EL (cell line): ENCODE measurements around the gene DHODH.
A peak's percentile ranks its signal among the peaks of the same experiment; 100 is the strongest.
"Not testable (repeated sequence)": the region's sequence is repeated elsewhere in the genome, so short reads cannot be mapped to it uniquely, and the experiment has no call there.

Source experiments
- DNase-seq: peaks from one replicate; pipeline ENCODE4 v3.0.0-alpha.2; 2016

The DHODH gene

DNA sequence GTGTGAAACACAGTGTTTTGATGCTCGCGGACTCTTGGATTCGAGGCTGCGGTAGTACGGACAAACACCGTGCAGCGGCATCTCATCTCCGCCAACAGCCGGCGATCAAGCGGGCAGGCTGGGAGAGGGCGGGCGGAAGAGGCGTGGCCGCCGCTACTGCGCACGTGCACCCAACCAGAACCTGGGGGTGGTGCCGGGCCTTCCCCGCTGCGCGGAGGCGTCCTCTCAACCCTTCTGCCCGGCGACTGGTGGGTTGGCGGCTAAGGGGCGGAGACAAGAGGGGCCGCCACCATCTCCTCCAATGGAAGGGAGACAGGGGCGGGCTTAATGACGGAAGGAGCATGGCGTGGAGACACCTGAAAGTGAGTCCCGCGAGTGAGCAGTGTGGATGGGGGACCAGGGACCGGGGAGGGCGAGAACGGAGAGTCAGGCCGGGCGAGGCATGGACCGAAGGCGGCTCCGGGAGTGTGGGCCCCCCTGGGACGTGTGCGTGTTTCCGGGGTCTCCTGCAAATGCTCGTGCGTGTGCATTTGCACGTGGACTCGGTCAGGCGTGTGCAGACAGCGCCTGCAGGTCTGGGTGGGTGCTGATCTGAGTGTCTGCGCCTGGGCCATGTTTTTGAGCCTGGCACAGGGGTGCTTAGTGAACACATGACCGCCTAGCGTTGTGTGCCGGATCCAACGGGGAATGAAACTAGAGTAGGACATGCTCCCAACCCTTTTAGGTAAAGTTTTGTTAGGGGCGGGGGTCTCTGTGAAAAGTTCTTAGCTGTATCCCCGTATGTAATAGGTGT, at the start of gene DHODH:
Gene DHODH, plus strand, starts transcription at position 321 of the 793 bp plus-strand sequence. Its CDS starts 21 bp downstream, at position 342.
- peak; percentile 98 for DNase-seq

DNA sequence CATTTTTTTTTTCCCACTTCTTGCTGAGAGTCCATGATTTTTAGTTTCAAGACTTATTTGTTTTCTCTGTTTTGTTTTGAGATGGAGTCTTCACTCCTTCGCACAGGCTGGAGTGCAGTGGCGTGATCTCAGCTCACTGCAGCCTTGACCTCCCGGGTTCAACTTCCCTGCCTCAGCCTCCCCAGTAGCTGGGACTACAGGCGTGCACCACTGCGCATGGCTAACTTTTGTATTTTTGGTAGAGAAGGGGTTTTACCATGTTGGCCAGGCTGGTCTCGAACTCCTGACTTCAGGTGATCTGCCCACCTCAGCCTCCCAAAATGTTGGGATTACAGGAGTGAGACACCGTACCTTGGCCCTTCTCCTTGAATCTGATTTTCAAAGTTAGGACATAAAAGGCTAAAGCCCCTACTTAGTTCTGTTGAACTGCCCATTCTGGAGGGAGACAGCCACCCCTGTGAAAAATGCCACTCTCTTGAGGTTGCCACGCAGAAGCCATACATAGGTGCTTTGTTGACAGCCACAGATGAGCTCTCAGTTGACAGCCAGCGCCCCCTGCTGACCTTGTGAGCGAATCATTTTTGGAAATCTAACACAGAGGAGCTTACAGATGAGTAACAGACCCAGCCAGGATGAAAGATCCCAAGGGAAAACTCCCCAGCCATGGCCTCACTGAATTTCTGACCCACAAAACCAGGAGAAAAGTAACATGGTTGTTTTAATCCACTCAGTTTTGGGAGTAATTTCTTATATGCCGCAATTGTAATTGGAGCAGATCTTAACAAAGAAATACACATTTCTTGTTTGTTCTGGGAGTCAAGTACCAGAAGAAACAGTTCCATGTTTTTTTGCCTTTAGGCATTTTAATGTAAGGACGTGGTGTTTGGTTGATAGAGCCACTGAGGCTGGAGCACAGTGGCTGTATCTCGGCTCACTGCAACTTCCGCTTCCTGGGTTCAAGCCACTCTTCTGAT, 47.2 kb upstream of the DHODH start:
- peak; percentile 84 for DNase-seq

DNA sequence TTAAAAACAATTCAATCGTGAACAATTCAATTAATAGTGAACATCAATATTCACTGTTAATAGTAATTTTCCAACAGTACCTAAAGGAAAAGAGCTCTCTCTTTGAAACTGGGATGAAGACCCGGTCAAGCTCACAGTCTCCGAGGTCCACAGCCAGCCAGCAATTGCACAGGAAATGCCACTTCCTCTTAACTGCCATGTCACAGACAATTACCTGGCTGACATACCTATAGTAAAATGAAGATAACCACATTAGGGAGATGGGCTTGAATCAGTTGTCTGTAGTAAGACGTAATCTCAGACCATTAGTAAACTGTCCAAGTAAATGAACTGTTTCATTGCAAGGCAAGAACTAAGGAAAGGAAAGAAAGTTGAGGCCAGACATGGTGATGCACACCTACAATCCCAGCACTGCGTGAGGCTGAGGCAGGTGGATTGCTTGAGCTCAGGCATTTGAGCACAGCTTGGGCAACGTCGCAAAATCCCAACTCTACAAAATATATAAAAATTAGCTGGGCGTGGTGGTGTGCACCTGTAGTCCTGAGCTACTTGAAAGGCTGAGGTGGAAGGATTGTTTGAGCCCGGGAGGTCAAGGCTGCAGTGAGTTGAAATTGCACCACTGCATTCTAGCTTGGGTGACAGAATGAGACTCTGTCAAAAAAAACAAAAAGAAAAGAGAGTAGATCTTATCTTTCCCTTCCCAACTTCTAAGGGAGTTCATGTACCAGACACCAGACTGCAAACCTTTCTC, 45.2 kb upstream of the DHODH start:
- DNase-seq = no peak

GRCh38 chr16:71965223-71965622, 43.3 kb upstream of the DHODH start:
- DNase-seq = no peak

DNA sequence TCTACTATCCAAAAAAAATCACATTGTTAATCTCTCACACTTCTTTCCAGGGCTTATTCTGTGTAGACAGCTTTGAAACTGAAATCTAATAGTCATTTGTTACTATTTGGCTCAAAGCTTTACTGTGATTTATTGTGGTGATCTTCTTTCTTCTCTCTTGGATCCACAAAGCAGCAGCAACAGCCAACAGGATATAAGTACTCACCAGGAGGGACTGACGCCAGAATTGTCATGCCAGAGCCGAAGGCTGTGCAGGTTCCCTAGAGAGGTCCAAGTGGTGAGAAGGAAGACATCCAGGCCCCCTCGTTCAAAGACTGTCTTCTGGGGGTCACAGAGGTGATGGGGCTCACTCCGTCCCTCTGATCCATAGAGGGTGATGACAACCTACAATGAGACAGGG, 41.6 kb upstream of the DHODH start:
- no peak for DNase-seq

- no peak for DNase-seq
These were observed 39.2 kb upstream of the DHODH start for GRCh38 chr16:71969353-71969752.

- DNase-seq = no peak
These were observed 37.0 kb upstream of the DHODH start for GRCh38 chr16:71971571-71971970.

GRCh38 chr16:71972356-71972755, 36.2 kb upstream of the DHODH start:
- no peak for DNase-seq

DNA sequence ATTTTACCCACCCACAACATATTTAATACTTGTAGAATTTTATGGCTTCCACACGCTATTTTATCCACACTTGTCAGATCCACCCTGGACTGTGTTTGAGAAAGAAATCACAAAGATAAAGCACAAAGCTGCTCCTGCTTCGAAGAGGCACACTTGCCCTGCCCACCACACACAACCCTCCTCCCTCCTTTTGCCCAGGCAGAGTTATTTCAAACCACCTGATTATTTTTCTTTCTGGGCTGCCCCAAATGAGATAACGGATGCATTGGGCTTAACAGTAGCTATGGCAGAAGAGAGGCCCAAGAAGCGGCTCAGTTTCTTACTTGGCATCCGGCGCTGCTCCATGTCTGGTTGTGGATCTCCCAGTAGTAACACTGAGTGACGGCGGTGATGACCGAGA, 35.5 kb upstream of the DHODH start:
- no peak for DNase-seq

DNA sequence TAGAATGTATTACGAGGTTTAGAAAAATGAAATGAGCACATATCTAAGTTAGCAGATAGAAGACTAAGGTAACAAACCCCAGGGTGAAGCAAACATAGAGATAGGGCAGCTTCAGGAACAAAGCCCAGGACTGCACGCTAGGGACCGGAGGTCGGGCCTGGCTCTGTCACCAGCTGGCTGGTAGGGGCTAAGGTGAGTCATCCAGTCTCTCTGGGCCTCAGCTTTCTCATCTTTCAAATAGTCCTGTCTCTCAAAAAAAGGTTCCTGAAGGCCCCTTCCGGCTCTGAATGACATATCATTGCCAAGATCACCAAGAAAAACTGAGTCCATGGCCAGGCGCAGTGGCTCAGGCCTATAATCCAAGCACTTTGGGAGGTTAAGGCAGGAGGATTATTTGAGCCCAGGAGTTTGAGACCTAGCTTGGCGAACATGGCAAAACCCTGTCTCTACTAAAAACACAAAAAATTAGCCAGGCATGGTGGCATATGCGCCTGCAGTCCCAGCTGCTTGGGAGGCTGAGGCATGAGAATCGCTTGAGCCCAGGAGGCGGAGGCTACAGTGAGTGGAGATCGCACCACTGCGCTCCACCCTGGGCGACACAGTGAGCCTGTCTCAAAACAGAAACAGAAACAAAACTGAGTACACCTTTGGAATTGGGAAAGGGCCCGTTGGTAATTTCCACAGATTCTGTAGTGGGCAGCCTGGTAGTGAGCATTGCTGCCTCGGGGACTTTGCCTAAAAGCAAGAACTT, 34.3 kb upstream of the DHODH start:
- no peak for DNase-seq

DNA sequence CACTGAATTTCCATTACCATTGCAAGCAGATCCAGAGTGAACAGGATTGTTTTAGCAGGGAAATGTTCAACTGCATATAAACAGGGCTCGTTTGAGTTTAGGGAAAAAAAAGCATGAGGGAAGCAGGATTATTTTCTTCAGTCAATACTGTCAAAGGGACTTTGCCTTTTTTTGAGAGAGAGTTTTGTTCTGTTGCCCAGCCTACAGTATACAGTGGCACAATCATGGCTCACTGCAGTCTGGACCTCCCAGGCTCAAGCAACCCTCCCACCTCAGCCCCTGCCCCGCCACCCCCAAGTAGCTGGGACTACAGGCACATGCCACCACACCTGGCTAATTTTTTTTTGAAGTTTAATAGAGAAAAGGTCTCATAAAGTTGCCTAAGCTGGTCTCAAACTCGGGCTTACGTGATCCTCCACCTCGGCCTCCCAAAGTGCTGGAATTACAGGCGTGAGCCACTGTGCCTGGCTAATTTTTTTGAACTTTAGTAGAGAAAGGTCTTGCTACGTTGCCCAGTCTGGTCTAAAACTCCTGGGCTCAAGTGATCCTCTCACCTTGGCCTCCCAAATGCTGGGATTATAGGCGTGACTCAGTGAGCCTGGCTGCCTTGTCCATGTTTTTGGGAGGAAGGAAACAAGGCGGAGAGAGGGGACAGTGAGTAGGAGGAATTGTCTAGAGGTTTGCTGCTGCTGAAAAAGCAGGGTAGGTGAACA, 23.1 kb upstream of the DHODH start:
- DNase-seq = no peak

DNA sequence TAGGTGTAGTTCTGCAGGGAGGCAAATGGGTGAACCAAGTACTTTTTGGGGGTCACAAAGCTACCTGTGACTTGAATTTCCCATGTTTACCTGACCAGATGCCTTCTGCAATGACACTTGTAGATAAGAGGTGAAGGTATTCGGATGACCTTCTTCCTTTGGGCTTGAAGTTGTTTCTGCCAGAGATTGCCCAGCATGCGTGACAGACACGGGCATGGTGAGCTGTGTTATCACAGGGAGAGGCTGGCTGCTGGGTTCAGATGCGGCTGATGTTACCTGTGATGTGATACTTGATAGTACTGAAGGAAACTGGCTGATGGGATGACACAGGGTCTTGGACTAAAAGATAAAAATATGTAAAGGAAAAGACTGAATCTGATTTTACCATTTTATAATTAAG, 22.4 kb upstream of the DHODH start:
- no peak for DNase-seq

DNA sequence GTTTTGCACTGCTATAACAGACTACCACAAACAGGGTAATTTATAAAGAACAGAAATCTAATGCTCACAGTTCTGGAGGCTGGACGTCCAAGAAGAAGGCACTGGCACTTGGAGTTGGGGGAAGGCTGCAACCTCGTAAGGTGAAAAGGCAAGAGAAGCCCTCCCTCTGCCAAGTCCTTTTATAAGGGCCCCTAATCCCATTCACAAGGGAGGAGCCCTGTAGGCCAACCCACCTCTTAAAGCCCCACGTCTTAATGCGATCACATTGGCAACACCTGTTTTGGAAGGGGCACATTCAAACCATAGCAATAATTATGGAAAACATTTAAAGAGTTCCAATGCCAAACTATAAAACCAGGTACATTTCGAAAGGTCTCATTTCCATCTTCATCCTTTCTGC, 13.5 kb upstream of the DHODH start:
- DNase-seq = no peak

- not testable (repeated sequence) for DNase-seq
These were observed 11.0 kb upstream of the DHODH start for GRCh38 chr16:71997578-71997977.

GRCh38 chr16:72001180-72001874, 7.2 kb upstream of the DHODH start:
- no peak for DNase-seq

DNA sequence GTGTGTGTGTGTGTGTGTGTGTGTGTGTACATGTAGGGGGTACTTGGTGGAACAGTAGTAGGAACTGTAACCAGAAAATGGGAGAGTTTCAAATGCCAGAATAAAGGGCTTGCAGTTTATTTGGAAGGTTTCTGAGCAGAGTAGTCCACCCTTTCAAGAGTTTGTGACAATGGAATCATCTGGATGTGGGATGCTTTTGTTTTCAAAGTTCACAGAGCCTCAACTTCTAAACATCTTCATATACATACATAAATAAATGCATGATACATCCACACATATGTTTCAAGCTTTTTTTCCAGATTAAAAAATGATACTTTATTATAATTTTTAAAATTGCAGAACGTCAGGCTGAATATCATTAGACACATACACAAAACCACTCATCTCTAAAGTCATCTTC, 5.9 kb upstream of the DHODH start:
- no peak for DNase-seq

GRCh38 chr16:72008065-72008423, 500 bp upstream of the DHODH start:
- not testable (repeated sequence) for DNase-seq

DNA sequence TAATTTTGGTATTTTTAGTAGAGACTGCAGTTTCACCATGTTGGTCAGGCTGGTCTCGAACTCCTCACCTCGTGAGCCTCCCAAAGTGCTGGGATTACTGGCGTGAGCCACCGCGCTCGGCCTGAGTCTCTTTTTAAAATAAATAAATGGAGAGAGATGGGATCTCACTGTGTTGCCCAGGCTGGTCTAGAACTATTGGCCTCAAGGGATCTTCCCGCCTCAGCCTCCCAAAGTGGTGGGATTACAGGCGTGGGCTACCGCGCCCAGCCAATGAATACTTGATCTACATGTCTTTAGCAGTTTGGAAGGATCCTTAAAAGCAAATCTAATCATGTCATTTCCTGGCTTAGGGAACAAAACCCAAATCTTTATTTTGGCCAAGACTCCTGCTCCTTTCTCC, 1.2 kb downstream of the DHODH start:
- DNase-seq = no peak

- no peak for DNase-seq
These were observed 4.1 kb downstream of the DHODH start for GRCh38 chr16:72012607-72013006.

GRCh38 chr16:72013389-72013788, 4.8 kb downstream of the DHODH start:
- peak; percentile 7 for DNase-seq
